Measurements from ENCODE around the gene DNASE1L1.

- TF ChIP-seq CTCF (IDR thresholded peaks at IDR 0.05) (no peak), POLR2A (IDR thresholded peaks at IDR 0.05) (no peak)
Observed at GRCh38 chrX:154440623-154441357, 31.7 kb upstream of the DNASE1L1 start.

Measured in esophagus squamous epithelium (tissue), 4 donors.